Measurements from ENCODE around the gene CMC2.

GRCh38 chr16:81004646-81005353, 1.9 kb downstream of the CMC2 start:
- TF ChIP-seq CTCF (IDR thresholded peaks at IDR 0.05) (peak; percentile 57 to 75 (median 59)), POLR2A (IDR thresholded peaks at IDR 0.05) (no peak)

All from testis (tissue), 2 donors.